ENCODE data around the gene CDCP2. TPM values are rescaled to one million over a fixed set of nuclear protein-coding genes. Genes with fewer than 3 reads are reported as not detected.

CDCP2 gene
- total RNA-seq, 2 donors from 2014 or later, result 0.10 TPM; not detected in 1

GRCh38 chr1:54178296-54179070, 25.7 kb upstream of the CDCP2 start:
- no peaks in the 10 kb centered on the region for H3K36me3 ChIP-seq

DNA sequence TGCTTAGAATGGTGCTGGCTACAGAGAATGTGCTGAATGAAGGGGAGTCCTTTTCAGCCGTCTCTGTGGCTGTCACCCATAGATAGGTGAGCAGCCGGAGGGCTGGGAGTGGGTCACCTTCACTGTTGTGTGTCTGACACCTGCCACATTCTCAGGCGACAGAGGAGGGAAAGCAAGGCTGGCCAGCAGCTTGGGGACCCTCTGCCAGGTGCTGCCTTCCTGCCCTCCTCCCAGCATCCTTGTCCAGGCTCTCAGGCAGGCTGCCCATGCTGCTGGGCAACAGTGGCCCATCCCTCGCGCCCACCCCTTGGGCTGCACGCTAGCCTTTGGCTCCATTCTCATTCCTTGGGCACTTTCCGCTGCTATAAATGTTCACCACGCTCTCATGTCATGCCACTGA, 24.9 kb upstream of the CDCP2 start:
- intact Hi-C loops (cut with DNase I), result no loop called here
- TF ChIP-seq, protein P1, sequence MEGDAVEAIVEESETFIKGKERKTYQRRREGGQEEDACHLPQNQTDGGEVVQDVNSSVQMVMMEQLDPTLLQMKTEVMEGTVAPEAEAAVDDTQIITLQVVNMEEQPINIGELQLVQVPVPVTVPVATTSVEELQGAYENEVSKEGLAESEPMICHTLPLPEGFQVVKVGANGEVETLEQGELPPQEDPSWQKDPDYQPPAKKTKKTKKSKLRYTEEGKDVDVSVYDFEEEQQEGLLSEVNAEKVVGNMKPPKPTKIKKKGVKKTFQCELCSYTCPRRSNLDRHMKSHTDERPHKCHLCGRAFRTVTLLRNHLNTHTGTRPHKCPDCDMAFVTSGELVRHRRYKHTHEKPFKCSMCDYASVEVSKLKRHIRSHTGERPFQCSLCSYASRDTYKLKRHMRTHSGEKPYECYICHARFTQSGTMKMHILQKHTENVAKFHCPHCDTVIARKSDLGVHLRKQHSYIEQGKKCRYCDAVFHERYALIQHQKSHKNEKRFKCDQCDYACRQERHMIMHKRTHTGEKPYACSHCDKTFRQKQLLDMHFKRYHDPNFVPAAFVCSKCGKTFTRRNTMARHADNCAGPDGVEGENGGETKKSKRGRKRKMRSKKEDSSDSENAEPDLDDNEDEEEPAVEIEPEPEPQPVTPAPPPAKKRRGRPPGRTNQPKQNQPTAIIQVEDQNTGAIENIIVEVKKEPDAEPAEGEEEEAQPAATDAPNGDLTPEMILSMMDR (IDR thresholded peaks at IDR 0.05), result no peak

More at GRCh38 chr1:54178296-54179070, 25.7 kb upstream of the CDCP2 start:
- Histone ChIP-seq H3K9ac (ENCODE audit: low read depth in 2 of 2, low read length in 2 of 2) (no peak overlapping the region), H3K9me3 (no peaks in the 10 kb centered on the region), H3K4me3 (no peak overlapping the region), H3K27ac (no peak overlapping the region), H3K27me3 (no peaks in the 10 kb centered on the region), H3K4me1 (no peaks in the 10 kb centered on the region)
- intact Hi-C loops (cut with DNase I), result no loop called here
- no peak for DNase-seq
- TF ChIP-seq, protein P1 (IDR thresholded peaks at IDR 0.05), result no peak

GRCh38 chr1:54176621-54177327, 24.0 kb upstream of the CDCP2 start:
- intact Hi-C loops (cut with DNase I), result no loop called here
- no peak overlapping the region for H3K9ac ChIP-seq (ENCODE audit: low read depth in 2 of 2, low read length in 2 of 2)

More for the DNA sequence above, 24.9 kb upstream of the CDCP2 start:
- H3K27me3 ChIP-seq, result no peaks in the 10 kb centered on the region
- H3K9ac ChIP-seq (ENCODE audit: low read depth in 2 of 2, low read length in 2 of 2), result no peak overlapping the region
- H3K9me3 ChIP-seq, result no peaks in the 10 kb centered on the region
- no peaks in the 10 kb centered on the region for H3K4me1 ChIP-seq
- H3K36me3 ChIP-seq, result no peaks in the 10 kb centered on the region
- H3K27ac ChIP-seq, result no peak overlapping the region
- no peak overlapping the region for H3K4me3 ChIP-seq
- no peak for DNase-seq

GRCh38 chr1:54174106-54174505, 21.3 kb upstream of the CDCP2 start:
- Histone ChIP-seq H3K9me3 (no peaks in the 10 kb centered on the region), H3K27ac (no peak overlapping the region), H3K27me3 (no peaks in the 10 kb centered on the region), H3K4me3 (no peak overlapping the region), H3K9ac (ENCODE audit: low read depth in 2 of 2, low read length in 2 of 2) (no peak overlapping the region), H3K36me3 (no peaks in the 10 kb centered on the region), H3K4me1 (no peaks in the 10 kb centered on the region)
- TF ChIP-seq, protein P1 (IDR thresholded peaks at IDR 0.05), result no peak
- no peak for DNase-seq
- intact Hi-C loops (cut with DNase I), result no loop called here

More at GRCh38 chr1:54176621-54177327, 24.0 kb upstream of the CDCP2 start:
- Histone ChIP-seq H3K36me3 (no peaks in the 10 kb centered on the region), H3K4me3 (no peak overlapping the region), H3K4me1 (no peaks in the 10 kb centered on the region), H3K9me3 (no peaks in the 10 kb centered on the region), H3K27me3 (no peaks in the 10 kb centered on the region), H3K27ac (no peak overlapping the region)
- TF ChIP-seq, protein P1 (IDR thresholded peaks at IDR 0.05), result no peak
- no peak for DNase-seq

GRCh38 chr1:54173681-54174080, 20.9 kb upstream of the CDCP2 start:
- intact Hi-C loops (cut with DNase I), result no loop called here
- Histone ChIP-seq H3K36me3 (no peaks in the 10 kb centered on the region), H3K27me3 (no peaks in the 10 kb centered on the region), H3K9ac (ENCODE audit: low read depth in 2 of 2, low read length in 2 of 2) (no peak overlapping the region), H3K4me3 (no peak overlapping the region), H3K9me3 (no peaks in the 10 kb centered on the region), H3K4me1 (no peaks in the 10 kb centered on the region), H3K27ac (no peak overlapping the region)
- TF ChIP-seq, protein P1 (IDR thresholded peaks at IDR 0.05), result no peak
- no peak for DNase-seq
